HS-5 (cell line): ENCODE measurements around the gene TEKT2.

Source experiments
- DNase-seq: peaks from one replicate; pipeline ENCODE4 v3.0.0-alpha.2; 2012; ENCODE audit warnings: low read depth

TEKT2 gene

GRCh38 chr1:36128905-36129206 is 45.0 kb downstream of the TEKT2 start:
- no peak for DNase-seq

GRCh38 chr1:36132029-36132428 is 48.1 kb downstream of the TEKT2 start:
- no peak for DNase-seq

GRCh38 chr1:36133484-36133883 is 49.6 kb downstream of the TEKT2 start:
- peak; percentile 93 for DNase-seq

GRCh38 chr1:36134031-36134430 is 50.1 kb downstream of the TEKT2 start:
- no peak for DNase-seq

- no peak for DNase-seq
Observed at GRCh38 chr1:36134505-36135329, 50.8 kb downstream of the TEKT2 start.

GRCh38 chr1:36135330-36135667 is 51.4 kb downstream of the TEKT2 start:
- no peak for DNase-seq

- no peak for DNase-seq
Observed at GRCh38 chr1:36135796-36136195, 51.9 kb downstream of the TEKT2 start.

- DNase-seq = peak; percentile 80
Observed at GRCh38 chr1:36136535-36136934, 52.6 kb downstream of the TEKT2 start.

GRCh38 chr1:36137226-36137625 is 53.3 kb downstream of the TEKT2 start:
- no peak for DNase-seq

- no peak for DNase-seq
Observed at GRCh38 chr1:36137776-36138175, 53.9 kb downstream of the TEKT2 start.
